KOPT-K1 (cell line): ENCODE measurements around the gene ZNF296.

Source experiments
- H3K27ac ChIP-seq: fragments of 200-600 bp; sonication (generic); 2 replicates; pipeline ENCODE4 v1.5.1; 2016; ENCODE audit warnings: antibody characterized with exemption, mild to moderate bottlenecking, low read depth, low read length; ENCODE audit not compliant: poor library complexity, severe bottlenecking
- H3K36me3 ChIP-seq: fragments of 200-600 bp; sonication (generic); 2 replicates; pipeline ENCODE4 v1.5.1; 2017; ENCODE audit warnings: antibody characterized with exemption, mild to moderate bottlenecking, low read length, moderate library complexity; ENCODE audit not compliant: insufficient read depth
- H3K9me3 ChIP-seq: fragments of 200-600 bp; sonication (generic); 2 replicates; pipeline ENCODE4 v1.5.1; 2017; ENCODE audit warnings: antibody characterized with exemption, low read length, mild to moderate bottlenecking; ENCODE audit not compliant: insufficient read depth, poor library complexity, severe bottlenecking

ZNF296 gene

DNA sequence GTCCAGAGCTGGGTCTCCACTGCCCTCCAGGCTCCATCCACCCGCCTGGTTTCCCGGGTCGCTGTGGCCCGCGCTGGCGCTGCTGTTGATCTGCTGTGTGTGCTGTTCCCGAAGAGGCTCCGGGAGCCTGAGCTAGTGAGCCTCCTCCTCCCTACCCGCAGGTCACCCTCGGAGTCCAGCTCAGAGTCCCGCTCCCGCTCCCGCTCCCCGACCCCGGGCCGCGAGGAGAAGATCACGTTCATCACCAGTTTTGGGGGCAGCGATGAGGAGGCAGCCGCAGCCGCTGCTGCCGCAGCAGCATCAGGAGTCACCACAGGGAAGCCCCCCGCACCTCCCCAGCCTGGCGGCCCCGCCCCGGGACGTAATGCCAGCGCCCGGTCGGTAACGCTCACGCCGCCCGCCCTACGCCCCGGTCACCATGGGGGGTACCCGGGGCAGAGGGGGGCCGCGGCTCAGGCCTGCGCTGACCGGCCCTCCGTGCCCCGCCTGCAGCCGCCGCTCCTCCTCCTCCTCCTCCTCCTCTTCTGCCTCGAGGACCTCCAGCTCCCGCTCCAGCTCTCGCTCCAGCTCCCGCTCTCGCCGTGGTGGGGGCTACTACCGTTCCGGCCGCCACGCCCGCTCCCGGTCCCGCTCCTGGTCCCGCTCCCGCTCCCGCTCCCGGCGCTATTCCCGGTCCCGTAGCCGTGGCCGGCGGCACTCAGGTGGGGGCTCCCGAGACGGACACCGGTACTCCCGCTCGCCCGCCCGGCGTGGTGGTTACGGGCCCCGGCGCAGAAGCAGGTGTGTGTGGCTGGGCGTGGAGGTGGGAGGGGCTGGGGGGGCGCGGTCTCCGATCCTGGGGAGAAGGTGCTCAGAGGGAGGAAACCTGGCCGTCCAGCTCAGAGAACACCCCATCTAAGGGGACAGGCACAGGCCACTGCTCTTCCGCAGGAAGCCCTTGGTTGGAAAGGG is 12.2 kb downstream of the ZNF296 start:
- Histone ChIP-seq H3K36me3 (peaks cover 100% of the 10 kb centered on the region), H3K27ac (no peak overlapping the region), H3K9me3 (no peaks in the 10 kb centered on the region)

DNA sequence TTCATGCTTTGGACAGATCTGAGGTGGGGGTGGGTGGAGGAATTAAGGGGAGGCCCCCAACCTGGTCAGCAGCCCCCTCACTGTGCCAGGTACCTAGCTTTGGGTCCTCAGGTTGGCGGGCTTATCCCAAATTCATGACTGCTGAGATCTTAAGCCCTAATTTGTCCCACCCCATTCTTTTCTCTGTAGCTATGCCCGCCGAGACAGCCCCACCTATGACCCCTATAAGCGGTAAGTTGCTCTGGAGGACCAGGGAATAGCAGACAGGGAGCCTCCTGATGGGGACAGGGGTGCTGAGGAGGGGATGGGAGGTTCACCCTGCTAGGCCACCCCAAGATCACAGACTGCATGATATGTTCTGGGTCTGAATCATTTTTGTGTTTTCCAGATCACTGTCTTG is 14.3 kb downstream of the ZNF296 start:
- Histone ChIP-seq H3K36me3 (peaks cover 99% of the 10 kb centered on the region), H3K9me3 (no peaks in the 10 kb centered on the region), H3K27ac (no peak overlapping the region)

DNA sequence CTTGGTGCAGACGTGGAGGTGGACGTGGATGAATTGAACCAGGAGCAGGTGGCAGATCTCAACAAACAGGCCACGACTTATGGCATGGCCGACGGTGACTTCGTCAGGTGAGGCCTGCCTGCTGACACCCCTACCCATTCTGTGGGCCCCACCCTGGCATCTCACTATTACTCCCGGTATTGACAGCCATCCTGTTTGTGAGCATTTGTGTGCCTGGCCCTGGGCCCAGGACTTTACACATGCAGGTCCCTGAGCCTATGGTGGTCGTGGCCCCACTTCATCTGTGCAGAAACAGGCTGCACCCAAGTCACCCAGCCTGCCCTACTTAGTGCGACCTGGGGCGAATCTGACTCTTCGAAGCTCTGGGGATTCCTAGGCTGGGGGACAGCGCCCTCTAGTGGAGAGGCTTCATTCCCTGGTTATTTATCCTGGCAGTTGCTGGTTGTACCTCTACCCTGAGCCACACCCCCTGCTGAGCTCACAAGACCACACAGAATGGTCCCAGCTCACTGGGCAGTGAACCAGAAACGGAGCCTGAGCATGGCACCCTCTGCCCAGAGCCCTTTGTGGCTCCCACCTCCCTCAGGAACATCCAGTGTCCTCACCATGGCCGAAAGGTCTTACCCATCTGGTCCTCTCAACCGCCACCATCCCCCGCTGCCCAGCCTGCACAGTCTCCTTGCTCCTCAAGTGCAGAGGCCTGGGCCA is 16.9 kb downstream of the ZNF296 start:
- Histone ChIP-seq H3K9me3 (no peaks in the 10 kb centered on the region), H3K27ac (no peak overlapping the region), H3K36me3 (peaks cover 99% of the 10 kb centered on the region)

DNA sequence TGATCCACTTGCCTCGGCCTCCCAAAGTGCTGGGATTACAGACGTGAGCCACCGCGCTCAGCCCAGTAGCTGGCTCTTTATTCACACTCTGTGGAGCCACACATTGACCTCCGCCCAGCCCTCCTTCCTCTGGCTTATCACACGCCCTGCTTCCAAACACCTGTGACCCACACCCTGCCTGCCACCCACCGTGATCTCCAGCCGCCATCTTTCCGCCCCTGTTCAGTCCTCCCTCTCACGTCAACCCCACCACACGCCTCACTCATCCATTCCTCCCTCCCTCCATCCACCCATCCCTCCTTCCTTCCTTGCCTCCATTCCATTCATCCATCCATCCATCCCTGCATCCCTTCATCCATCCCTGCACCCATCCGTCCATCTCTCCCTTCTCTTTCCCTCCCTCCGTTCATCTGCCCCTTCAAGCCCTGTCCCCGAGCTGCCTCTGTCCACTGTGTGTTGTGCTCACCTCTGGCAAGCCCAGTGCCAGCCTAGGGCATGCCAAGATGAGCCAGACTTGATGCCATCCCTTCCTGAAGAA is 17.6 kb downstream of the ZNF296 start:
- no peak overlapping the region for H3K27ac ChIP-seq
- no peaks in the 10 kb centered on the region for H3K9me3 ChIP-seq
- H3K36me3 ChIP-seq, result peaks cover 99% of the 10 kb centered on the region

DNA sequence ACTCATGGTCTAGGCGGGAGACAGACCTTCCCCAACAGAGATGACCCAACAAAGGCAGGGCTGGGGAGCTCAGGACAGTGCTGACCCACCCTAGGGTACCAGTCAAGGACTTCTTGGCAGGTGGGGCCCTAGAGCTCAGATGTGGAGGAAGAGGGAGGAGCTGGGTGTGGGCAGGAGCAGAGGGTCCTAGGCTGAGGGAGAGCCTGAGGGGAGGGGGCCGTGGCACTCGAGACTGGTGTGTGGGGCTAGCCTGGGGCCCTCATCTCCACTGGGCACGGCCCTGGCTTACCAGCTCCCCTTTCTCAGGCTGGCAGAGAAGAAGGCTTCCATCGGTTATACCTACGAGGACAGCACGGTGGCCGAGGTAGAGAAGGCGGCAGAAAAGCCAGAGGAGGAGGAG is 18.8 kb downstream of the ZNF296 start:
- Histone ChIP-seq H3K36me3 (peaks cover 99% of the 10 kb centered on the region), H3K27ac (no peak overlapping the region), H3K9me3 (no peaks in the 10 kb centered on the region)

DNA sequence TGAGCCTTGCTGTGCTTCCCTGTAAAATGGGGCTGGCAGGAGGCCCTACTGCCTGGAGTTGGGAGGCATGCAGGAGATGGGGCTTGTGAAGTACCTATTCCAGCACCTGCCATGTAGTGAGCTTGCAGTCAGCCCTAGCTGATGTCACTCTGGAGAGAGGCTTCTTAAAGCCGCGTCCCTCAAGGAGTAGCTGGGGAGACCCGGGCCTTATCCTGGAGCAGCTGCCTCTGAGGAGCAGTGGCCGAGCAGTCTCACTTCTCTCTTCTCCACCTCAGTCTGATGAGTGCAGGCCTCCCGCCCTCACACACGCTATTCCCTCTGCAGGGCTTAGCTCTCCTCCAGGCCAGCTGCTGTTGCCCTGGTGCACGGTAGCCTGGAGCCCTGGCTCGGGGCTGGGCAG is 19.4 kb downstream of the ZNF296 start:
- no peak overlapping the region for H3K27ac ChIP-seq
- no peaks in the 10 kb centered on the region for H3K9me3 ChIP-seq
- H3K36me3 ChIP-seq, result peaks cover 99% of the 10 kb centered on the region

DNA sequence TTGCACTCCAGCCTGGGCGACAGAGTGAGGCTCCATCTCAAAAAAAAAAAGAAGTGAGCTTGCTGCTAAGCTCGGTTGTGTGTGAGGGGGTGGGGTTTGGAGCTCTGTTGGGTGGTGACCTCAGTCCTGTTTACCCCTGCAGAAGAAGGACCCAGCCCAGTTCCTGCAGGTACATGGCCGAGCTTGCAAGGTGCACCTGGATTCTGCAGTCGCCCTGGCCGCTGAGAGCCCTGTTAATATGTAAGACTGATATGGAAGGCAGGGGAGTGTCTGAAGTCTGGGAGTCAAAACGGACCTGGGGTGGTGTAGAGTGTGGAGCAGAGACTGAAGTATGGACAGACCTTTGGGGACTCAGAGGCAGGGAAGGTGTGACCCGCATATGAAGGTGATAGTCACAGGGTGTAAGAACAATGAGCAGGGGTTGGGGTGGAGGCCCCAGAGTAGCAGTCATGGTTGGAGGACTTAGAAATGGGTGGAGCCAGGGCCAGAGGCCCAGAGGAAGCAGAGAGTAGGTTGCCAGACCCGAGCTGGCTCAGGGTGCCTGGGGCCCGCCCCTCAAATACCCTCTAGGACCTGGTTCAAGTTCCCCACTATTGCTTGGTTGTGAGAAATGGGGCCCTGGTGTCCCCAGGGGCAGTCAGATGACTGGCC is 24.2 kb downstream of the ZNF296 start:
- H3K9me3 ChIP-seq, result no peaks in the 10 kb centered on the region
- H3K36me3 ChIP-seq, result peaks cover 85% of the 10 kb centered on the region
- no peak overlapping the region for H3K27ac ChIP-seq

DNA sequence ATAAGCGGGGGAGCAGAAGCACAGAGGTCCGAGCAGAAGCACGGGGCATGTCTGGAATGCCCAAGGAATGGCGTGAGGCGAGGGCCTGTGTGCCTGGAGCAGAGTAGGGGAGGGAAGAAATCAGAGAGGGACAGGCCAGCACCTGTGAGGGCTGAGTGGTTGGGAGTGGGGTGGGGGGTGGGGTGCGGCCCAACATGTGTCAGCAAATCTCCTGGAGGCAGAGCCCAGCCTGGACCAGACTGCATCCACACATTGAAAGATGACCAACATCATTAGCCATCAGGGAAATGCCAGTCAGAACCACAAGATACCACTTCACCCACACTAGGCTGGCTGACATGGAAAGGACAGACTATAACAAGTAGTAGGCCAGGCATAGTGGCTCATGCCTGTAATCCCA is 26.2 kb downstream of the ZNF296 start:
- Histone ChIP-seq H3K36me3 (peaks cover 85% of the 10 kb centered on the region), H3K9me3 (no peaks in the 10 kb centered on the region), H3K27ac (no peak overlapping the region)

DNA sequence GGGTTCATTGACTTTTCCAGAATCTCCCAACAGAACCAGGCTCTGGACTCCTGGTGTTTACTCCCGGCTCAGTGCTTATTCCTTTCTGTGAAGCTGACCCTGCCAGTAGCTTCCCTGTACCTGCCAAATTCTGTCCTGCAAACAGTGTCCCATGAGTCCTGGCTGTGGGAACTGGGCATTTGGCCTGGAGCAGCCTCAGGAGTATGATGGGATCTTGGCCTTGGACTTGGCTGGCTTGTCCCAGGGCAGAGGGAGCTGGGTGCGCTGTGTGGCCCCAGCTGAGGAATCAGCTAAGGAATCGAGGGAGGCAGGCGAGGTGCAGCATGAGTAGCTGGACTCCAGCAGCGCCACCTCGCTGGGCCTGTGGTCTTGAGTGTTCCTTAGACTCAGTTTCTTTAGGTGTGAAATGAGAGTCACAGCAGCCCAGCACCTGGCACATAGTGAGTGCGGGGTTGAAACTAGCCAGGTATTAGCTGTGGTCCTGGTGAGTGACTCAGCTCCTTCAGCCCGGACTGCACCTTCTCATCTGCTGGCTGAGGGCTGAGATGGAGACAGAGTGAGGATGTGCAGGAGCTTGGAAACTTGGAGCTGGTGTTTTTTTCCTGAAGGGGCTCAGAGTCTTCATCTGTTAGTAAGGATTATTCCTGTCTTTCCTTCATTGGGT is 27.1 kb downstream of the ZNF296 start:
- no peak overlapping the region for H3K27ac ChIP-seq
- H3K9me3 ChIP-seq, result no peaks in the 10 kb centered on the region
- H3K36me3 ChIP-seq, result peaks cover 85% of the 10 kb centered on the region

DNA sequence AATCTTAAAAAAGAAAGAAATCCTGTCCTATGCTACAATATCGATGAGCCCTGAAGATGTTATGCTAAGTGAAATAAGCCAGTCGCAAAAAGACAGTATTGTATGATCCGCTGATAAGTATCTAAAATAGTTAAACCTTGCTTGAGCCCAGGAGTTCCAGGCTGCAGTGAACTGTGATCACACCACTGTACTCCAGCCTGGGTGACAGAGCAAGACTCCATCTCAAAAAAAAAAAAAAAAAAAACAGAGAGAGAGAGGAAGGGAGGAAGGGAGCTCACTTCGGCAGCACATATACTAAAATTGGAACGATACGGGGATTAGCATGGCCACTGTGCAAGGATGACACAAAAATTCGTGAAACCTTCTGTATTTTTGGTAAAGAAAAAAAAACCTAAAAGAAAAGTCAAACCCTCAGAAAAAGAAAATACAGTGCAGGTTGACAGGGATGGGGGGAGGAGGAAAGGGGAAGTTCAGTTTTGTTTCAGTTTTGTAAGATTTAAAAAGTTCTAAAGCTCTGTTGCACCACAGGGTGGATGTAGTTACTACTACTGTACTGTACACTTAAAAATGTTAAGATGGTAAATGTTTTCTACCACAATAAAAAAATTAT is 29.0 kb downstream of the ZNF296 start:
- no peaks in the 10 kb centered on the region for H3K9me3 ChIP-seq
- no peak overlapping the region for H3K27ac ChIP-seq
- H3K36me3 ChIP-seq, result peaks cover 85% of the 10 kb centered on the region

DNA sequence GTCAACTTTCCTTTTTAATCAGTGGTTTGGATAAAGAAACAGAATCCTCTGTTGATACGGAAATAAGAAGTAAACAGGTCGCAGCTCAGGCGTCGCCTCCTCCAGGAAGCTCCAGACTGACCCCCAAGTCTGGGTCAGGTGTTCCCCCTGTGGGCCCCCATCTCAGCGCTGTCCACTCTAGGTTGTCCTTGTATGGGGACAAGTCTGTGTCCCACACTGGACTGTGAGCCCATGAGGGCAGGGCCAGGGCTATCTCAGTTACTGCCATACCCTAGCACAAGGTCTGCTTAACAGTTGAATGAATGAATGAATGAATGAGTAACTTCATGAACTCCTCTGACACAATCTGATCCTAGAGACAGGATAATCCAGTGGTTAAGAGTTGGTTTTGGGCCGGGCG is 29.9 kb downstream of the ZNF296 start:
- no peaks in the 10 kb centered on the region for H3K9me3 ChIP-seq
- H3K27ac ChIP-seq, result no peak overlapping the region
- peaks cover 85% of the 10 kb centered on the region for H3K36me3 ChIP-seq

DNA sequence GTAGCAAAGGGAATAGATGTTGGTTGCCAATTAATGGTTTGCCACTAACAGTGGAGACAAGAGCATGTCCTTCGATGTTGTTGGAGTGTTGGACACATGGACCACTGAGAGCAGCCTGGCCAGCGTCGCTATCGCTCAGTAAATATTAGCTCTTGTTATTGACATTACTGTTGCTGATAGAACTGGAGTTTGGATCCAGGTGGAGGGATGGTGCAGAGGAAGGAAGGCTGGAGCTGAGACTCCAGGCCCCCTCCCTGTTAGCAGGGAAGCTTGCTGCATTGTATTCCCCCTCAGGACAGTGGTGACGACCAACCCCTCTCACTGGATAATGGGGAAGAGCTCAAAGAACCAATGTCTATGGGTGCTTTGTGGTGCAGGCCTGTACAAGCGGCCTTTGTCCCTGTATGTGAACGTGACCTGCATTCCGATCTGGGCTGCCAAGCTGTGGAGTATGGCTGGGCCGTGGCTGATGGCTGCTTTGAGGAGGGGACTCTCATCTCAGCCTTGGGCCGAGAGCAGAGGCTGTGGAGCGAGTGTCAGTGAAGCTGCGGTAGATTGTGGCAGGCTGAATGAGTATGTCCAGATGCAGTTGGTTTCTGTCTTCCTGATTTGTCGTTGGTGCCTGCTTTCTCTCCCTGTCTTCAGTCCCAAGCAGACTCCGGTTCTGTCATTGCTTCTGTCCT is 30.5 kb downstream of the ZNF296 start:
- H3K27ac ChIP-seq, result no peak overlapping the region
- peaks cover 85% of the 10 kb centered on the region for H3K36me3 ChIP-seq
- no peaks in the 10 kb centered on the region for H3K9me3 ChIP-seq

DNA sequence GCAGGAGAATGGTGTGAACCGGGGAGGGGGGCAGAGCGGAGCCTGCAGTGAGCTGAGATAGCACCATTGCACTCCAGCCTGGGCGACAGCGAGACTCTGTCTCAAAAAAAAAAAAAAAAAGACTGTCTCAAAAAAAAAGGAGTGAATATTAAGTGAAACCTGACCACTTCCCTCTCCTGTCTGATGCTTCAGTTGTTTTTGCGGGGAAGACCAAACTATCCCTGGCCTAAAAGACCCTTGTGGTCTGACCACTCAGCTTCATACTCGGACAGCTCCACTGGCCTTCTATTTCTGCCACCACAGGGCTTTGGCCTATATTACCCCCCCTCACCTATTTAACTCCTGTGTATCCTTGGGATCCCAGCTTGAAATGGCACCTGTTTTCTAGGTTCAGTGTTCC is 35.2 kb downstream of the ZNF296 start:
- H3K9me3 ChIP-seq, result no peaks in the 10 kb centered on the region
- H3K27ac ChIP-seq, result no peak overlapping the region
- peaks cover 65% of the 10 kb centered on the region for H3K36me3 ChIP-seq
